GM12878 (cell line): Measurements from ENCODE around the gene SIGLECL1. TPM values are rescaled to one million over a fixed set of nuclear protein-coding genes. Genes with fewer than 3 reads are reported as not detected.

Source experiments
- ATAC-seq: fragments of 200-7000 bp; cut with Tn5 transposase; 3 replicates; pipeline ENCODE4 v1.9.1; 2020; ENCODE audit warnings: mild to moderate bottlenecking, moderate library complexity
- BruUV-seq: library from RNA; stranded (reverse); fragments of 400-500 nt; replicated peaks from 2 replicates; lab custom pipeline; 2021; lab: Mats Ljungman, UMichigan
- CTCF ChIA-PET: fragments of 300-600 bp; sonication (Branson Sonifier 250); formaldehyde crosslinking; extraction: SDS; loops from one replicate; lab custom pipeline; 2021; ENCODE audit warnings: inconsistent platforms; lab: Yijun Ruan, JAX
- POLR2A ChIA-PET: fragments of 350-600 bp; formaldehyde crosslinking; extraction: SDS; loops from one replicate; lab custom pipeline; 2021; ENCODE audit warnings: inconsistent platforms; lab: Charles Lee
- RAD21 ChIA-PET: fragments of 300-600 bp; sonication (Branson Sonifier 250); formaldehyde crosslinking; loops from one replicate; lab custom pipeline; 2023; ENCODE audit warnings: antibody characterized with exemption; ENCODE audit not compliant: unreplicated experiment; lab: Charles Lee
- SMC1A ChIA-PET: fragments of 300-600 bp; sonication (Branson Sonifier 250); formaldehyde crosslinking; loops from one replicate; lab custom pipeline; 2023; ENCODE audit not compliant: unreplicated experiment, uncharacterized antibody; lab: Charles Lee
- DNase-seq: peaks from one replicate; pipeline ENCODE4 v3.0.0-alpha.2; 2011; ENCODE audit warnings: low read depth, low spot score
- FAIRE-seq: peaks from 3 replicates; lab custom pipeline; 2011; peaks lifted over from hg19 to GRCh38; lab: Jason Lieb, UNC
- H2AFZ ChIP-seq: 2 replicates; pipeline ENCODE4 v1.6.0; 2011; ENCODE audit warnings: low read depth, low read length, control low read depth; ENCODE audit not compliant: control insufficient read depth
- H3K27ac ChIP-seq: 2 replicates; pipeline ENCODE4 v1.5.1; 2011; ENCODE audit warnings: control low read depth; ENCODE audit not compliant: control insufficient read depth, insufficient read depth
- H3K27me3 ChIP-seq, 2 experiments: replicated peaks in 1 of 2; 2 replicates each; pipeline versions ENCODE4 v1.6.0 to v1.6.1; 2011; ENCODE audit warnings: low read length in 1 of 2; ENCODE audit not compliant: control insufficient read depth in 2 of 2, insufficient read depth in 2 of 2
- H3K36me3 ChIP-seq, 2 experiments: 2 replicates each; pipeline ENCODE4 v1.5.1; 2011; ENCODE audit warnings: low read length in 1 of 2; ENCODE audit not compliant: control insufficient read depth in 2 of 2, insufficient read depth in 2 of 2
- H3K4me1 ChIP-seq: 2 replicates; pipeline ENCODE4 v1.6.1; 2011; ENCODE audit warnings: mild to moderate bottlenecking, low read length, moderate library complexity, mixed read lengths; ENCODE audit not compliant: control insufficient read depth, insufficient read depth
- H3K4me2 ChIP-seq: 2 replicates; pipeline ENCODE4 v1.6.0; 2011; ENCODE audit warnings: control low read depth; ENCODE audit not compliant: control insufficient read depth, insufficient read depth
- H3K4me3 ChIP-seq: fragments of 200-600 bp; sonication (generic); 2 replicates; pipeline ENCODE4 v1.5.1; 2016
- H3K79me2 ChIP-seq: 2 replicates; pipeline ENCODE4 v1.6.0; 2011; ENCODE audit warnings: low read length; ENCODE audit not compliant: control insufficient read depth, insufficient read depth
- H3K9ac ChIP-seq: 2 replicates; pipeline ENCODE4 v1.8.0; 2011; ENCODE audit warnings: low read length, control low read depth, mixed read lengths; ENCODE audit not compliant: control insufficient read depth, insufficient read depth
- H3K9me3 ChIP-seq: replicated peaks from 3 replicates; pipeline ENCODE4 v1.5.1; 2011; ENCODE audit warnings: mild to moderate bottlenecking, low read length; ENCODE audit not compliant: control insufficient read depth, insufficient read depth
- H4K20me1 ChIP-seq: 2 replicates; pipeline ENCODE4 v1.6.0; 2011; ENCODE audit not compliant: control insufficient read depth, insufficient read depth
- CBX3 ChIP-seq: fragments of 200-600 bp; sonication (generic); IDR thresholded peaks from 2 replicates; pipeline ENCODE4 v1.6.1; 2016; ENCODE audit warnings: low read depth, borderline replicate concordance
- CREB1 ChIP-seq: IDR thresholded peaks from 2 replicates; pipeline ENCODE4 v1.6.1; 2012; ENCODE audit warnings: low read depth, mild to moderate bottlenecking, inconsistent platforms
- HCFC1 ChIP-seq: fragments of 150-350 bp; IDR thresholded peaks from 2 replicates; pipeline ENCODE4 v1.6.1; 2014; ENCODE audit warnings: low read length
- JUND ChIP-seq: IDR thresholded peaks from 2 replicates; pipeline ENCODE4 v1.6.1; 2012; ENCODE audit warnings: low read depth, mild to moderate bottlenecking, low read length, improper control_type of control experiment, moderate library complexity
- KDM1A ChIP-seq: fragments of 200-600 bp; sonication (generic); IDR thresholded peaks from 2 replicates; pipeline ENCODE4 v1.6.1; 2016; ENCODE audit warnings: borderline replicate concordance
- LARP7 ChIP-seq: fragments of 450-650 bp; IDR thresholded peaks from 2 replicates; pipeline ENCODE4 v1.6.1; 2017; ENCODE audit warnings: mild to moderate bottlenecking
- NKRF ChIP-seq: fragments of 450-650 bp; conservative IDR thresholded peaks from 2 replicates; pipeline ENCODE4 v1.6.1; 2017; ENCODE audit warnings: mild to moderate bottlenecking, moderate library complexity
- PAX8 ChIP-seq: fragments of 450-650 bp; IDR thresholded peaks from 2 replicates; pipeline ENCODE4 v1.6.1; 2017; ENCODE audit warnings: mild to moderate bottlenecking, moderate library complexity
- RAD51 ChIP-seq: fragments of 450-650 bp; IDR thresholded peaks from 2 replicates; pipeline ENCODE4 v1.6.1; 2016; ENCODE audit warnings: moderate library complexity, mild to moderate bottlenecking, inconsistent platforms
- RB1 ChIP-seq: fragments of 450-650 bp; formaldehyde crosslinking; IDR thresholded peaks from 2 replicates; pipeline ENCODE4 v1.6.1; 2017; ENCODE audit warnings: mild to moderate bottlenecking, borderline replicate concordance
- RCOR1 ChIP-seq: conservative IDR thresholded peaks from 2 replicates; pipeline ENCODE4 v1.6.1; 2012; ENCODE audit warnings: low read depth, low read length, improper control_type of control experiment
- RELA ChIP-seq: fragments of 450-650 bp; IDR thresholded peaks from 2 replicates; pipeline ENCODE4 v1.8.0; 2014; ENCODE audit warnings: borderline replicate concordance; ENCODE audit not compliant: partially characterized antibody
- SKIL ChIP-seq: fragments of 450-650 bp; IDR thresholded peaks from 2 replicates; pipeline ENCODE4 v1.6.1; 2017; ENCODE audit warnings: mild to moderate bottlenecking, low read depth, inconsistent platforms; ENCODE audit not compliant: poor library complexity, severe bottlenecking
- SREBF1 ChIP-seq: IDR thresholded peaks from 2 replicates; pipeline ENCODE4 v1.6.1; 2012; ENCODE audit warnings: mild to moderate bottlenecking, low read length
- WGBS: methylation state at CpG from one replicate; pipeline ENCODE4 v1.1.6; 2016; ENCODE audit warnings: low lambda C conversion rate; ENCODE audit not compliant: insufficient replicate concordance, insufficient coverage; ENCODE audit errors: missing lambda C conversion rate; 5-methylcytosine and 5-hydroxymethylcytosine counted together
- in situ Hi-C: fragments of 300-500 bp; cut with MboI; formaldehyde crosslinking; loops from 9 replicates; pipeline ENCODE4 v1.14.3; 2018; ENCODE audit warnings: mixed read lengths
- intact Hi-C: fragments of 100-400 bp; cut with micrococcal nuclease; formaldehyde crosslinking; loops from one replicate; pipeline ENCODE4 v1.14.2; 2022; ENCODE audit not compliant: unreplicated experiment
- polyA plus RNA-seq, 11 experiments: library from polyadenylated mRNA; depleted of rRNA in 4 of 11; unstranded in 6 of 11; stranded (reverse) in 5 of 11; fragments of >200 nt; fragmentation: Nextera tagmentation in 4 of 11; fragmentation: Illumina TruSeq in 1 of 11; extraction: Ambion mirVana in 4 of 11; extraction: Trizol in 1 of 11; gene quantifications; 1 replicate in 1 of 11; 2 replicates in 10 of 11; pipeline versions ENCODE4 v1.2.1 to v1.2.3, GENCODE V29; 2011 to 2016; ENCODE audit warnings: inconsistent platforms in 2 of 11, missing spikeins in 2 of 11, low read depth in 1 of 11
- total RNA-seq, 4 experiments: library from RNA; depleted of rRNA in 3 of 4; stranded (reverse); fragments of >200 nt in 3 of 4; fragmentation: Illumina TruSeq in 1 of 4; extraction: Trizol in 1 of 4; gene quantifications; 2 replicates each; pipeline versions ENCODE4 v1.2.1 to v1.2.3, GENCODE V29; 2013 to 2021
- TF ChIP-seq, protein P1 (sequence below): fragments of 450-650 bp; formaldehyde crosslinking; IDR thresholded peaks from 2 replicates; pipeline ENCODE4 v1.5.0; 2022; ENCODE audit warnings: mild to moderate bottlenecking, missing genetic modification characterization
- TF ChIP-seq, protein P2 (sequence below): fragments of 450-650 bp; IDR thresholded peaks from 2 replicates; pipeline ENCODE4 v1.6.1; 2017; ENCODE audit warnings: borderline replicate concordance

Gene SIGLECL1
- total and polyA plus RNA-seq, 10 of the 15 experiments (the other 5 are each of a cell fraction or from before 2014, with no cell fraction given): not detected

DNA sequence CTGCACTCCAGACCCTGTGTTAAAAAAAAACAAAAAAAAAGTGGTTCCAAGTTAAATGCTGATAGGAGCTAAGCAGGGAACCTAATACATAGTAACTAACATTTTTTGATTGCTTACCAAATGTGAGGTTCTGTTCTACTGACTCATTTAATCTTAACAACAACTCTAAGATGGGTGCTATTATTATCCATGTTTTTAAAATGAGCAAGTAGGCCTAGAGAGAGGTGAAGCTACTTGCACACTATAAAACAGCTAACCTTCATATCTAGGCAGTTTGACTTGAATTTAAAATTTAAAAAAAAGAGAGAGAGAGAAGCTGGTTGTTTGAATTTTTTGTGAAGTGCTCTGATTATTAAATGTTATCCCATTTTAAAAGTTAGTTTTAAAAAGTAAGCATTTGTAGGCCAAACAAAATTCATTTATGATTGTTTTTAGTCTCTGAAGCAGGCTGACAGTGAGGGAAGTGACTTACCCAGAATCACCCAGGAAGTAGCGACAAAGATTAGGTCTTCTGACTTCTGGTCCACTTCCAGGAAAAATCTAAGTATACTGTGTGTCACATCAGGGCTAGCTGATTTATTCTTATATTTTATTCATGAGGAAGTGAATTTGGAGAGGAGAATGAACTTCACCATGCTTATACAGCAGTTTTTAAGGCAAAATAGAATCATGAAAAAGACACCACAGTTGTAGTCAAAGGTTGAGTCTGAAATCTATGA, 2.4 kb downstream of the SIGLECL1 start:
- no peak overlapping the region for H3K9ac ChIP-seq
- in situ Hi-C loops: no loop called here
- ChIA-PET SMC1A (interaction anchor here (0.8 kb wide), 1 partner anchor 88 kb away, joined by 3 read pairs; no protein-coding TSS in a partner anchor), POLR2A (no interaction called here), CTCF (interaction anchor here (0.7 to 1.3 kb wide), 2 partner anchors 18 to 25 kb away, joined by 3 to 4 read pairs; no protein-coding TSS in a partner anchor), RAD21 (no interaction called here)
- H3K4me2 ChIP-seq: no peak overlapping the region
- no peak for DNase-seq
- BruUV-seq: no TSS peak
- H3K4me1 ChIP-seq: no peaks in the 10 kb centered on the region
- H4K20me1 ChIP-seq: no peaks in the 10 kb centered on the region
- FAIRE-seq: no peak
- H3K27ac ChIP-seq: no peak overlapping the region
- no peak overlapping the region for H2AFZ ChIP-seq
- H3K4me3 ChIP-seq: no peak overlapping the region
- ATAC-seq: no peak
- no peaks in the 10 kb centered on the region; a peak in 1 of 4 replicates for H3K27me3 ChIP-seq
- no peaks in the 10 kb centered on the region; the same call in 2 of the 3 replicates for H3K9me3 ChIP-seq
- no peaks in the 10 kb centered on the region for H3K36me3 ChIP-seq
- 0% methylated on average over 1 of the region's 1 CpG for WGBS
- intact Hi-C loops: no loop called here
- H3K79me2 ChIP-seq: no peaks in the 10 kb centered on the region
- TF ChIP-seq KDM1A (no peak), LARP7 (no peak), CBX3 (no peak), HCFC1 (no peak), SREBF1 (no peak), CREB1 (no peak), RB1 (no peak), JUND (no peak), RELA (no peak), PAX8 (no peak), RAD51 (no peak), NKRF (no peak), RCOR1 (no peak), SKIL (no peak)
- TF ChIP-seq, protein P1, sequence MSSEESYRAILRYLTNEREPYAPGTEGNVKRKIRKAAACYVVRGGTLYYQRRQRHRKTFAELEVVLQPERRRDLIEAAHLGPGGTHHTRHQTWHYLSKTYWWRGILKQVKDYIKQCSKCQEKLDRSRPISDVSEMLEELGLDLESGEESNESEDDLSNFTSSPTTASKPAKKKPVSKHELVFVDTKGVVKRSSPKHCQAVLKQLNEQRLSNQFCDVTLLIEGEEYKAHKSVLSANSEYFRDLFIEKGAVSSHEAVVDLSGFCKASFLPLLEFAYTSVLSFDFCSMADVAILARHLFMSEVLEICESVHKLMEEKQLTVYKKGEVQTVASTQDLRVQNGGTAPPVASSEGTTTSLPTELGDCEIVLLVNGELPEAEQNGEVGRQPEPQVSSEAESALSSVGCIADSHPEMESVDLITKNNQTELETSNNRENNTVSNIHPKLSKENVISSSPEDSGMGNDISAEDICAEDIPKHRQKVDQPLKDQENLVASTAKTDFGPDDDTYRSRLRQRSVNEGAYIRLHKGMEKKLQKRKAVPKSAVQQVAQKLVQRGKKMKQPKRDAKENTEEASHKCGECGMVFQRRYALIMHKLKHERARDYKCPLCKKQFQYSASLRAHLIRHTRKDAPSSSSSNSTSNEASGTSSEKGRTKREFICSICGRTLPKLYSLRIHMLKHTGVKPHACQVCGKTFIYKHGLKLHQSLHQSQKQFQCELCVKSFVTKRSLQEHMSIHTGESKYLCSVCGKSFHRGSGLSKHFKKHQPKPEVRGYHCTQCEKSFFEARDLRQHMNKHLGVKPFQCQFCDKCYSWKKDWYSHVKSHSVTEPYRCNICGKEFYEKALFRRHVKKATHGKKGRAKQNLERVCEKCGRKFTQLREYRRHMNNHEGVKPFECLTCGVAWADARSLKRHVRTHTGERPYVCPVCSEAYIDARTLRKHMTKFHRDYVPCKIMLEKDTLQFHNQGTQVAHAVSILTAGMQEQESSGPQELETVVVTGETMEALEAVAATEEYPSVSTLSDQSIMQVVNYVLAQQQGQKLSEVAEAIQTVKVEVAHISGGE: no peak
- TF ChIP-seq, protein P2, sequence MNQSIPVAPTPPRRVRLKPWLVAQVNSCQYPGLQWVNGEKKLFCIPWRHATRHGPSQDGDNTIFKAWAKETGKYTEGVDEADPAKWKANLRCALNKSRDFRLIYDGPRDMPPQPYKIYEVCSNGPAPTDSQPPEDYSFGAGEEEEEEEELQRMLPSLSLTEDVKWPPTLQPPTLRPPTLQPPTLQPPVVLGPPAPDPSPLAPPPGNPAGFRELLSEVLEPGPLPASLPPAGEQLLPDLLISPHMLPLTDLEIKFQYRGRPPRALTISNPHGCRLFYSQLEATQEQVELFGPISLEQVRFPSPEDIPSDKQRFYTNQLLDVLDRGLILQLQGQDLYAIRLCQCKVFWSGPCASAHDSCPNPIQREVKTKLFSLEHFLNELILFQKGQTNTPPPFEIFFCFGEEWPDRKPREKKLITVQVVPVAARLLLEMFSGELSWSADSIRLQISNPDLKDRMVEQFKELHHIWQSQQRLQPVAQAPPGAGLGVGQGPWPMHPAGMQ: no peak
